Tibial artery (tissue), 4 donors: ENCODE data around the gene CLEC2D.

Source experiments
- DNase-seq, 2 donors: peaks; one replicate each; pipeline ENCODE4 v3.0.0-alpha.2; 2019
- H3K27ac ChIP-seq, 2 donors: fragments of 200-600 bp; sonication (generic) in 1 of 2; 1 replicate in 1 of 2; 2 replicates in 1 of 2; pipeline ENCODE4 v1.5.1; 2018 to 2019; ENCODE audit warnings: mild to moderate bottlenecking in 1 of 2
- H3K27me3 ChIP-seq, 2 donors: fragments of 200-600 bp; sonication (generic) in 1 of 2; one replicate each; pipeline versions ENCODE4 v1.5.1 to v1.6.0; 2016 to 2019
- H3K36me3 ChIP-seq, 3 donors: fragments of 200-600 bp; sonication (generic) in 2 of 3; one replicate each; pipeline ENCODE4 v1.5.1; 2016 to 2019; ENCODE audit warnings: mild to moderate bottlenecking in 2 of 3
- H3K4me1 ChIP-seq, 4 donors: fragments of 200-600 bp; sonication (generic) in 2 of 4; 1 replicate in 3 of 4; 2 replicates in 1 of 4; pipeline ENCODE4 v1.5.1; 2016 to 2019
- H3K4me3 ChIP-seq, 2 donors: fragments of 200-600 bp; sonication (generic) in 1 of 2; 1 replicate in 1 of 2; 2 replicates in 1 of 2; pipeline ENCODE4 v1.5.1; 2018 to 2019; ENCODE audit warnings: mild to moderate bottlenecking in 2 of 2
- H3K9me3 ChIP-seq, 3 donors: fragments of 200-600 bp; sonication (generic) in 1 of 3; one replicate each; pipeline ENCODE4 v1.5.1; 2016 to 2019
- CTCF ChIP-seq, 2 experiments: fragments of 200-600 bp in 1 of 2; fragments of 450-650 bp in 1 of 2; IDR thresholded peaks; one replicate each; pipeline ENCODE4 v1.5.1; 2017 to 2019; ENCODE audit warnings: antibody characterized with exemption in 2 of 2, mild to moderate bottlenecking in 1 of 2, moderate library complexity in 1 of 2
- intact Hi-C: fragments of 100-400 bp; cut with DNase I; formaldehyde crosslinking; loops from one replicate; pipeline ENCODE4 v1.15.0; 2023; ENCODE audit warnings: low total_unique reads

CLEC2D gene

DNA sequence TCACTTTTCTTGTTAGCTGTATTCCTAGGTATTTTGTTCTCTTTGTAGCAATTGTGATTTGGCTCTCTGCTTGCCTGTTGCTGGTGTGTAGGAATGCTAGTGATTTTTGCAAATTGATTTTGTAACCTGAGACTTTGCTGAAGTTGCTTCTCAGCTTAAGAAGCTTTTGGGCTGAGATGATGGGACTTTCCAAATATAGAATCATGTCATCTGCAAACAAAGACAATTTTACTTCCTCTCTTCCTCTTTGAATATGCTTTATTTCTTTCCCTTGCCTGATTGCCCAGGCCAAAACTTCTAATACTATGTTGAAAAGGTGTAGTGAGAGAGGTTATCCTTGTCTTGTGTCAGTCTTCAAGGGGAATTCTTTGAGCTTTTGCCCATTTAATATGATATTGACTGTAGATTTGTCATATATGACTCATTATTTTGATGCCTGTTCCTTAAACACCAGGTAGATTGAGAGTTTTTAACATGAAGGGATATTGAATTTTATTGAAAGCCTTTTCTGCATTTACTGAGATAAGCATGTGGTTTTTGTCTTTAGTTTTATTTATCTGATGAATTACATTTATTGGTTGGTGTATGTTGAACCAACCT, 36.7 kb downstream of the CLEC2D start:
- no peaks in the 10 kb centered on the region for H3K9me3 ChIP-seq
- H3K4me1 ChIP-seq = no peaks in the 10 kb centered on the region
- intact Hi-C loops = loop anchor here (5.0 kb wide), 1 partner anchor 69 kb away; no protein-coding TSS in a partner anchor
- no peak for TF ChIP-seq CTCF (IDR thresholded peaks at IDR 0.05)
- H3K27ac ChIP-seq = no peak overlapping the region
- no peak overlapping the region for H3K4me3 ChIP-seq
- DNase-seq = no peak
- H3K36me3 ChIP-seq = no peaks in the 10 kb centered on the region
- no peaks in the 10 kb centered on the region for H3K27me3 ChIP-seq

DNA sequence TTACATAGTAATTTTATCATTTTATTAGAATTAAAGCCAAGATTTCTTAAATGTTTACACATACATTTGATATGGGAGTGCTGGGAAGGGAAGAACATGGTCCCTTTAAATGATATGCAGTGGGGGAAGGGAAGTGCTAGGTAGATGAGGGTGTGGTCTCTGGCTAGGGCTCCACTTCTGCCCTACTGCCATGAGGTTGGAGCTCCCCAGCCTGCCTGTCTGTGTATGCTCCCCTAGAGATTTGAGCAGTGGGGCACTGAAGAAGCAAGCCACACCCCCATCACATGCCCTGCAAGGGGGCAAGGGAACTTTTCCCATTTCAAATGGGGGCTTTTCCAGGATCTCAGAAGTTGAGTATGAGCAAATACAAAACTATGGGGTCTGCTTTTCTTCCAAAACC, 37.8 kb downstream of the CLEC2D start:
- H3K4me3 ChIP-seq = no peak overlapping the region
- no peak for TF ChIP-seq CTCF (IDR thresholded peaks at IDR 0.05)
- intact Hi-C loops = loop anchor here (5.0 kb wide), 1 partner anchor 70 kb away; no protein-coding TSS in a partner anchor
- no peaks in the 10 kb centered on the region for H3K36me3 ChIP-seq
- no peak overlapping the region for H3K27ac ChIP-seq
- no peak for DNase-seq
- no peaks in the 10 kb centered on the region for H3K9me3 ChIP-seq
- H3K4me1 ChIP-seq = no peaks in the 10 kb centered on the region
- H3K27me3 ChIP-seq = no peaks in the 10 kb centered on the region

DNA sequence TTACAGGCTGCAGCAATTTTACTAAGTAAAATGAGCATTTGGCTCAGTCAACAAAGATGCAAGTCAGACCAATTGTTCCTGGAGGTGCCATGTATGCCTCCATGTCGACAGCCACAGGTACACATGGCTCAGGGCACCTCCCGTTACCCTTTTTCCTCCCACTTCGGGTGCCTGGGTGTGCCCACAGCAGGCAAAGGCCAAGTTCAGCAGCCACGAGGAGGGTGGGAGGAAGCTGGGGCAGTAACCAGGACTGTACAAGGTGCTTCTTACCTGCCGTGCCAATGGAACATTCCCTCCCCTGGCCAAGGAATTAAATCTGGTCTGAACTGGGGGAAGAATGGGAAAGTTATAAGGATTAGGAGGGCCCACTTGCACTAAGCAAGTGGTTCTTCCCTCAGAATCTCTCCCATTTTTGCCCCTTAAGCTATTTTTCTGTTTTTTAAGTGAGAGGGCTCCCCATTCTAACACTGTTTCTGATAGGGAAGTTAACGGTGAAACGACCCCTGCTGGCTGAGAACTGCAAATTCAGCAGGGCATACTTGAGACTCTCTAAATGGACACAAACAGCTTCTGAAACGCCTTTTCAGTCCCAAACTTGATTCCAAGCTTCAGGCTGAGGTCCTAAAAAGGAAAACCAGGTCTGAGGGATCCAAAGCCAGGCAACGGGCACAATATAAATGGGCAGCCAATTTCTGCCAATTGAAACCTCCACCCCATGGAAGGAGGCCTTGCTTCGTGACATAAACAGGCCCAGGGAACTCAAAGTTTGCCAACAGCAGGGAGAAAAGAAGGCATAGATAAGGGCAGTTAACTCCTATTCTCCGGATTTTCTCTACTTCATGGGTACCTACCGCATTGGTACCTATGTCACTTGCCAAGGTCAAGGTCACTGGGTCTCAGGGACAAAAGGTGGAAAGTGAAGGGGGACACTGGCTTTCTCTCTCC, 38.6 kb downstream of the CLEC2D start:
- no peaks in the 10 kb centered on the region for H3K4me1 ChIP-seq
- TF ChIP-seq CTCF (IDR thresholded peaks at IDR 0.05) = peak; percentile 60 to 74
- no peaks in the 10 kb centered on the region for H3K36me3 ChIP-seq
- DNase-seq = peak in 1 of 2 donors; percentile 31
- H3K4me3 ChIP-seq = no peak overlapping the region
- no peak overlapping the region for H3K27ac ChIP-seq
- intact Hi-C loops = loop anchor here (5.0 kb wide), 1 partner anchor 71 kb away; no protein-coding TSS in a partner anchor
- H3K27me3 ChIP-seq = no peaks in the 10 kb centered on the region
- H3K9me3 ChIP-seq = no peaks in the 10 kb centered on the region

- intact Hi-C loops = loop anchor here (5.0 kb wide), 1 partner anchor 72 kb away; no protein-coding TSS in a partner anchor
- H3K4me1 ChIP-seq = no peaks in the 10 kb centered on the region
Measured at GRCh38 chr12:9708853-9709252, 39.3 kb downstream of the CLEC2D start.

More at GRCh38 chr12:9708853-9709252, 39.3 kb downstream of the CLEC2D start:
- no peak for DNase-seq
- H3K36me3 ChIP-seq = no peaks in the 10 kb centered on the region
- no peaks in the 10 kb centered on the region for H3K9me3 ChIP-seq
- H3K27me3 ChIP-seq = no peaks in the 10 kb centered on the region
- no peak overlapping the region for H3K27ac ChIP-seq
- no peak overlapping the region for H3K4me3 ChIP-seq
- TF ChIP-seq CTCF (IDR thresholded peaks at IDR 0.05) = no peak
